HepG2 (cell line): ENCODE measurements around the gene NDUFB8. TPM values are rescaled to one million over a fixed set of nuclear protein-coding genes. Genes with fewer than 3 reads are reported as not detected.

ENCODE experiments used
- ARHGAP35 ChIP-seq: sonication (generic); formaldehyde crosslinking; IDR thresholded peaks from 2 replicates; pipeline ENCODE4 v1.9.0; 2022; ENCODE audit warnings: mild to moderate bottlenecking, inconsistent platforms, moderate library complexity, missing genetic modification reagents, borderline replicate concordance
- ARNT2 ChIP-seq: sonication (generic); formaldehyde crosslinking; IDR thresholded peaks from 2 replicates; pipeline ENCODE4 v1.8.0; 2022; ENCODE audit warnings: mild to moderate bottlenecking, low read depth, missing genetic modification reagents, moderate library complexity
- BORCS8-MEF2B ChIP-seq: sonication (generic); formaldehyde crosslinking; IDR thresholded peaks from 2 replicates; pipeline ENCODE4 v1.8.0; 2022; ENCODE audit warnings: mild to moderate bottlenecking, missing genetic modification reagents
- FLYWCH1 ChIP-seq: sonication (generic); formaldehyde crosslinking; IDR thresholded peaks from 2 replicates; pipeline ENCODE4 v1.8.1; 2023; ENCODE audit warnings: mild to moderate bottlenecking, missing genetic modification reagents
- FUBP1 ChIP-seq: sonication (generic); formaldehyde crosslinking; IDR thresholded peaks from 2 replicates; pipeline ENCODE4 v1.5.1; 2020; ENCODE audit warnings: missing genetic modification reagents, mild to moderate bottlenecking, borderline replicate concordance
- HDAC1 ChIP-seq: sonication (generic); formaldehyde crosslinking; IDR thresholded peaks from 2 replicates; pipeline ENCODE4 v1.5.1; 2020; ENCODE audit warnings: mild to moderate bottlenecking, missing genetic modification reagents
- IRF1 ChIP-seq: sonication (generic); formaldehyde crosslinking; IDR thresholded peaks from 2 replicates; pipeline ENCODE4 v1.4.0; 2020; ENCODE audit warnings: low read depth, mild to moderate bottlenecking, missing genetic modification reagents
- NFIB ChIP-seq: sonication (generic); formaldehyde crosslinking; IDR thresholded peaks from 2 replicates; pipeline ENCODE4 v1.9.0; 2021; ENCODE audit warnings: missing genetic modification reagents, mild to moderate bottlenecking, borderline replicate concordance
- PATZ1 ChIP-seq: sonication (generic); formaldehyde crosslinking; IDR thresholded peaks from 2 replicates; pipeline ENCODE4 v1.4.0; 2020; ENCODE audit warnings: missing genetic modification reagents
- TSC22D2 ChIP-seq: sonication (generic); formaldehyde crosslinking; IDR thresholded peaks from 2 replicates; pipeline ENCODE4 v1.5.1; 2020; ENCODE audit warnings: missing genetic modification reagents, mild to moderate bottlenecking, borderline replicate concordance
- ZBTB4 ChIP-seq: sonication (generic); formaldehyde crosslinking; IDR thresholded peaks from 2 replicates; pipeline ENCODE4 v1.4.0; 2020; ENCODE audit warnings: missing genetic modification reagents, mild to moderate bottlenecking, borderline replicate concordance
- ZZZ3 ChIP-seq: sonication (generic); formaldehyde crosslinking; IDR thresholded peaks from 2 replicates; pipeline ENCODE4 v1.4.0; 2020; ENCODE audit warnings: missing genetic modification reagents, mild to moderate bottlenecking, borderline replicate concordance
- polyA plus RNA-seq, 8 experiments: library from polyadenylated mRNA; depleted of rRNA in 3 of 8; stranded (reverse) in 7 of 8; unstranded in 1 of 8; fragments of >200 nt; fragmentation: Illumina TruSeq in 4 of 8; extraction: Trizol in 4 of 8; gene quantifications; 2 replicates each; pipeline versions ENCODE4 v1.2.1 to v1.2.3, GENCODE V29; 2011 to 2016; ENCODE audit warnings: low read depth in 4 of 8, missing spikeins in 1 of 8, mixed read lengths in 1 of 8; ENCODE audit not compliant: insufficient read depth in 1 of 8
- total RNA-seq, 5 experiments: library from RNA; depleted of rRNA; stranded (reverse); fragments of >200 nt; fragmentation: Illumina TruSeq; extraction: Trizol; gene quantifications; 2 replicates each; pipeline ENCODE4 v1.2.3, GENCODE V29; 2016; ENCODE audit warnings: low read depth in 1 of 5
- TF ChIP-seq, protein P1 (sequence below): sonication (generic); formaldehyde crosslinking; IDR thresholded peaks from 2 replicates; pipeline ENCODE4 v1.4.0; 2020; ENCODE audit warnings: mild to moderate bottlenecking, missing genetic modification reagents
- TF ChIP-seq, protein P2 (sequence below): IDR thresholded peaks from 2 replicates; pipeline ENCODE4 v1.6.1; 2016; ENCODE audit warnings: low read depth, borderline replicate concordance
- TF ChIP-seq, protein P3 (sequence below): sonication (generic); formaldehyde crosslinking; IDR thresholded peaks from 2 replicates; pipeline ENCODE4 v1.8.1; 2023; ENCODE audit warnings: mild to moderate bottlenecking, missing genetic modification reagents

NDUFB8 gene
- total and polyA plus RNA-seq, 2 of the 13 experiments (the other 11 are each of a cell fraction or from before 2014, with no cell fraction given): 210 to 216 TPM

DNA sequence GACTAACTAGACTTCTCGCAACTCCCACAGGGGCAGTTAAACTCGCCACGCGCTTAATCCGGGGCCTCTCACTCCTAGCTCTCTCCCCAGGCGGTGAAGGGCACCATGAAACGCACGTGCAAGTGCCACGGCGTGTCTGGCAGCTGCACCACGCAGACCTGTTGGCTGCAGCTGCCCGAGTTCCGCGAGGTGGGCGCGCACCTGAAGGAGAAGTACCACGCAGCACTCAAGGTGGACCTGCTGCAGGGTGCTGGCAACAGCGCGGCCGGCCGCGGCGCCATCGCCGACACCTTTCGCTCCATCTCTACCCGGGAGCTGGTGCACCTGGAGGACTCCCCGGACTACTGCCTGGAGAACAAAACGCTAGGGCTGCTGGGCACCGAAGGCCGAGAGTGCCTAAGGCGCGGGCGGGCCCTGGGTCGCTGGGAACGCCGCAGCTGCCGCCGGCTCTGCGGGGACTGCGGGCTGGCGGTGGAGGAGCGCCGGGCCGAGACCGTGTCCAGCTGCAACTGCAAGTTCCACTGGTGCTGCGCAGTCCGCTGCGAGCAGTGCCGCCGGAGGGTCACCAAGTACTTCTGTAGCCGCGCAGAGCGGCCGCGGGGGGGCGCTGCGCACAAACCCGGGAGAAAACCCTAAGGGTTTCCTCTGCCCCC, 47.4 kb downstream of the NDUFB8 start (continued):
- TF ChIP-seq, protein P1, sequence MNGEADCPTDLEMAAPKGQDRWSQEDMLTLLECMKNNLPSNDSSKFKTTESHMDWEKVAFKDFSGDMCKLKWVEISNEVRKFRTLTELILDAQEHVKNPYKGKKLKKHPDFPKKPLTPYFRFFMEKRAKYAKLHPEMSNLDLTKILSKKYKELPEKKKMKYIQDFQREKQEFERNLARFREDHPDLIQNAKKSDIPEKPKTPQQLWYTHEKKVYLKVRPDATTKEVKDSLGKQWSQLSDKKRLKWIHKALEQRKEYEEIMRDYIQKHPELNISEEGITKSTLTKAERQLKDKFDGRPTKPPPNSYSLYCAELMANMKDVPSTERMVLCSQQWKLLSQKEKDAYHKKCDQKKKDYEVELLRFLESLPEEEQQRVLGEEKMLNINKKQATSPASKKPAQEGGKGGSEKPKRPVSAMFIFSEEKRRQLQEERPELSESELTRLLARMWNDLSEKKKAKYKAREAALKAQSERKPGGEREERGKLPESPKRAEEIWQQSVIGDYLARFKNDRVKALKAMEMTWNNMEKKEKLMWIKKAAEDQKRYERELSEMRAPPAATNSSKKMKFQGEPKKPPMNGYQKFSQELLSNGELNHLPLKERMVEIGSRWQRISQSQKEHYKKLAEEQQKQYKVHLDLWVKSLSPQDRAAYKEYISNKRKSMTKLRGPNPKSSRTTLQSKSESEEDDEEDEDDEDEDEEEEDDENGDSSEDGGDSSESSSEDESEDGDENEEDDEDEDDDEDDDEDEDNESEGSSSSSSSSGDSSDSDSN (CRISPR knock-in tag): peak; percentile 96
- TF ChIP-seq FUBP1 (CRISPR knock-in tag) (0 out of 2 replicates have a peak, but pooled peaks have one; percentile 23), ARNT2 (CRISPR knock-in tag) (peak; percentile 60), FLYWCH1 (CRISPR knock-in tag) (no peak), IRF1 (CRISPR knock-in tag) (no peak), HDAC1 (CRISPR knock-in tag) (peak; percentile 45; the same call in 1 of the 2 replicates), ZBTB4 (CRISPR knock-in tag) (no peak), NFIB (CRISPR knock-in tag) (no peak), BORCS8-MEF2B (peak; percentile 50; the same call in 1 of the 2 replicates), ZZZ3 (CRISPR knock-in tag) (no peak), ARHGAP35 (no peak), TSC22D2 (CRISPR knock-in tag) (0 out of 2 replicates have a peak, but pooled peaks have one; percentile 5), PATZ1 (CRISPR knock-in tag) (no peak)
- TF ChIP-seq, protein P2, sequence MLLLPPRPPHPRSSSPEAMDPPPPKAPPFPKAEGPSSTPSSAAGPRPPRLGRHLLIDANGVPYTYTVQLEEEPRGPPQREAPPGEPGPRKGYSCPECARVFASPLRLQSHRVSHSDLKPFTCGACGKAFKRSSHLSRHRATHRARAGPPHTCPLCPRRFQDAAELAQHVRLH (CRISPR knock-in tag): peak; percentile 57; the same call in 1 of the 2 replicates
- TF ChIP-seq, protein P3, sequence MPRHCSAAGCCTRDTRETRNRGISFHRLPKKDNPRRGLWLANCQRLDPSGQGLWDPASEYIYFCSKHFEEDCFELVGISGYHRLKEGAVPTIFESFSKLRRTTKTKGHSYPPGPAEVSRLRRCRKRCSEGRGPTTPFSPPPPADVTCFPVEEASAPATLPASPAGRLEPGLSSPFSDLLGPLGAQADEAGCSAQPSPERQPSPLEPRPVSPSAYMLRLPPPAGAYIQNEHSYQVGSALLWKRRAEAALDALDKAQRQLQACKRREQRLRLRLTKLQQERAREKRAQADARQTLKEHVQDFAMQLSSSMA (CRISPR knock-in tag): 0 out of 2 replicates have a peak, but pooled peaks have one; percentile 58
